RCC 7860 (cell line): ENCODE data around the gene PRR23E.

Experiments
- DNase-seq: peaks from one replicate; pipeline ENCODE4 v3.0.0-alpha.2; 2015; ENCODE audit warnings: low spot score
- FAIRE-seq: peaks from 2 replicates; lab custom pipeline; 2012; peaks lifted over from hg19 to GRCh38; lab: Jason Lieb, UNC

Gene PRR23E

DNA sequence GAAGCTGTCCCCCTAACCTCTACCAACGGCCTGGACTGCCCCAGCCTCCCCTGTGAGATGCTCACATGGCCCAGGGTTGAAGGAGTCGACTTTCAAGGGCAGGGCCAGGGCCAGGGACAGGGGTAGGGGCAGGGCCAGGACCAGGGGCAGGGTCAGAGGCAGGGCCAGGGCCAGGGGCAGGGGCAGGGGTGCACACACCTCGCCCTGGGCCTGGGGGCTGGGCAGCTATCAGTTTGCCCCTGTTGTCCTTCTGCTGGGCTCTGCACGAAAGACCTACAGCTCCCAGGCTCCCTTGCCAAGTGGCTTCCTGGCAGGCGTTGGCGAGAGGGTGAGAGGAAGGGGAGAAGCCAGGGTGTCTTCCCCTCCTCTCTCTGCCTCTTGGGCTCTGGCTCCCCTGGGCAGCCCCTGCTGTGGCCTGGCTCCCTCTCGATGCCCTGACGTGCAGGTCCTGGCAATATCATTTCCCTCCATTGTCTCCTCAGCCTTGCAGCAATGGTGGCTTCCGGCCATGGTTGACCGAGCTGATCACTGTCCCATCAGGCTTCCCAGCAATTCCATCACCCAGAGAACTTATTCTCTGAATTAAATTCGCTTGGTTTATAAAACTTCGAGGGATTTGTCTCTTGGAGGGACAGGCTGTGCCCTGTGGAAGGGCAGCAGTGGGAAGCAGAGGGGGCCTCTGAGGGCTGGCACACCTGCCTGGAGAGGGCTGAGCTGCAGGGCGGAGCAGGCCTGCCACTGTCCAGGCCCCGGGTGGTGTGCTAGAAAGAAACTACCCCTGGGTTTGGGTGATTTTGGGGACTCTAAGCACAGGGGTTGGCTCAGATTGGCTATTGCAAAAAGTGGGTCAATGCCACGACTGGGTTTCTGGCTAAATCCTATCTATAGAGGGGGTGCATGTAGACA lies 13.9 kb downstream of the PRR23E start:
- no peak for FAIRE-seq
- no peak for DNase-seq

GRCh38 chr3:127207727-127208482 lies 15.0 kb downstream of the PRR23E start:
- no peak for DNase-seq
- FAIRE-seq = no peak

DNA sequence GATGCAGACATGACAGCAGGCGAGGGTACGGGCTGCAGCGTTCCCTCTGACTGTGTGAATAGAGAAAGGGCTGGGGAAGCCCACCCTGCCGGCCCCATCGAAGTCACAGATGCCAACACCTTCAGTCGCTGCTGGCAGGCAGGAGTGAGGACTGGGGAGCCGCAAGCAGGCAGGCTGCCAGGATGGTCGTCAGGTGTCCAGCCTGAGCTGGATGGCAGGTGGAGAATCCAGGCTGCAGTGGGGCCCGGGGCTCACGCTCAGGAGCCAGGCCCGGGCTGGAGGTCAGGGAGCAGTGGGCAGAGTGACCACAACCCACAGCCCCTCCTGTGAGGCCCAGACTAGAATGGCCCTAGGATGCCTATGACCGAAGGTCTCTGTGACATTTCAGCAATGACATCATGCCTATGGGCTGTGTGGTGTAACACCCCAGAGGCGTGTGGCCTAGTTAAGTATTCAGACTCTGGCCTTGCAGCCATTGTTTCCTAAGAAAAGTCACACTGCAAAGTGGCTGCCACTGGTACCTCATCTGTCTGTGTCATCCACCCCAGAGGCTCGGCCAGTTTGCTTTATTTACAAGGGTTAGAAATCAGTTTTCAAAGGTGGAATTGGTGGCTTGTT lies 15.7 kb downstream of the PRR23E start:
- no peak for FAIRE-seq

GRCh38 chr3:127209155-127209839 lies 16.4 kb downstream of the PRR23E start:
- DNase-seq = no peak
- no peak for FAIRE-seq

More for the DNA sequence above, 15.7 kb downstream of the PRR23E start:
- no peak for DNase-seq

DNA sequence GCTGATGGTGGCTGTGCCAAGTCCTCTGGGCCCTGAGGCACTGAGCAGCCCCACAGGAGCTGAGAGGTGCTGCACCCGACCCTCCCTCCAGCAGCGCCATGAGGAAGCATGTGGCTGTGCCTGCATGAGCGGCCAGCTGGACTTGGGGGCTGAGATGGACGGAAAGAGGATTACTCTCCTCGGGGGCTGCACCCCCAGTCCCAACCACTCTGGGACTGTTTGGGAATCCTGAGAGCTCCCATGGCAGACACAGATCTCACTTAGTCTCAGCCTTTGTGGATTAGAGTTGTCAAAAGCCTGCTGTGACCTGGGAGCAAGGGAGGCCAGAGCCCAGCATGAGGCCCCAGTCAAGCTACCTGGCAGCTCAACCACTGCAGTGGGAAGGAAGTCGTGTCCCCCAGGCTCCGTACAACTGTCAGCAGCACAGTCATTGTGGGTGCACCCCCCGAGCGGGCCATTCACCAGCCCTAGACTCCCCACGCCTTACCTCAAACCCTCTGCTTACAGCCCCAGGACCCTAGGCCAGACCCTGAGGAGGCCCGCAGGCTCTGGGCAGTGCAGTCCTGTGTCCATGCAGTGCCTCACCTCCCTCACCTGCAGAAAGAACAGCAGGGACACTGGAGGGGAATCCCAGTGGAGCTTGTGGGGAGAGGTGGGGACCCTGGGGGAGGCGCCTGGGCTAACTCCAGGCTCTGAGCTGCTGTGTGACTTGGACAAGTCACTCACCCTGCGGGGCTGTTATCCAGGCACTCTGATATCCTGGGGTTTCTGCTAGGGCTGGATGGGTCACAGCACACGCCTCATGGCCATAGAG lies 17.1 kb downstream of the PRR23E start:
- DNase-seq = no peak
- no peak for FAIRE-seq

DNA sequence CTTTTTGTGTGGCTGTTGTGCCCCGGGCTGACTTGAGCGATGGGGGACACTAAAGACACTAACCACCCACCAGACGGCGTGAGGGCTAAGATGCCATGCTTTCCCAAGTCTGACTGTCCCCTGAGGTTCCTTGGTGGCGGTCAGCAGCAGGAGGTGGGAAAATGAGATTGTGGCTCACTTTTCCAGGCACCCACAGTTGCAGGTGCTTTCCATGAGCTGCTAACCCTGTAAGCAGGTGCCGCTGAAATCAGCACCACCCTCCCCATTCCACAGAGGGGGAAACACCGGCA lies 17.7 kb downstream of the PRR23E start:
- FAIRE-seq (no peak), DNase-seq (no peak)

- FAIRE-seq (no peak), DNase-seq (no peak)
Measured at GRCh38 chr3:127211118-127212060, 18.5 kb downstream of the PRR23E start.

GRCh38 chr3:127212231-127212630 lies 19.3 kb downstream of the PRR23E start:
- DNase-seq (no peak), FAIRE-seq (no peak)

- FAIRE-seq (no peak), DNase-seq (no peak)
Measured at GRCh38 chr3:127212711-127213110, 19.8 kb downstream of the PRR23E start.

DNA sequence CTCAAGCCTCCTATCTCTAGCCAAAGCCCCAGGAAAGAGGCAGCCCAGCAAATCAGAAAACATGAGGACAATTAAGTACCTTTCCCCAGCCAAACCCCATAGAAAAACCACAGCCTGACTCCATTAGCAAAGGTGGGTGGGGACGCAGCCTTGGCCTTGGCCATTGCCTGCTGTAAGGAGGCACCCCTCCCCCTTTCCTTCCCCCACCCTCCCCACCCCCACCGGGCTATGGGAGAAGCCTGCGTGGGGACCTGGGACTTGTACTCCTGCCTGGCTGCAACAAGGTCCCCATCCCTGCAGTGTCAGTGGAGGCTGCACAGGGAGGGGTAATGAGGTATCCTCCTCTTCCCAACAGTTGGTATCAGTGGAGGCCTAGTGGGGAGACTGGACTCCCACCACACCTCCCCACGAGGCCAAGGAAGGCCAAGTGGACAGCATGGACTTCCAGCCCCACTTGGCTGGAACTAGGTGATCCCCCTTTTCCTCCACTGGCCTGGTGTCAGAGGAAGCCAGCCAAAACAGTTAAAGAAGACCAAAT lies 20.5 kb downstream of the PRR23E start:
- no peak for FAIRE-seq
- no peak for DNase-seq

- DNase-seq (no peak), FAIRE-seq (no peak)
Measured at GRCh38 chr3:127214975-127215374, 22.0 kb downstream of the PRR23E start.

- FAIRE-seq (no peak), DNase-seq (no peak)
Measured at GRCh38 chr3:127215714-127216414, 22.9 kb downstream of the PRR23E start.

- FAIRE-seq = no peak
- no peak for DNase-seq
Measured at GRCh38 chr3:127216415-127217261, 23.7 kb downstream of the PRR23E start.

DNA sequence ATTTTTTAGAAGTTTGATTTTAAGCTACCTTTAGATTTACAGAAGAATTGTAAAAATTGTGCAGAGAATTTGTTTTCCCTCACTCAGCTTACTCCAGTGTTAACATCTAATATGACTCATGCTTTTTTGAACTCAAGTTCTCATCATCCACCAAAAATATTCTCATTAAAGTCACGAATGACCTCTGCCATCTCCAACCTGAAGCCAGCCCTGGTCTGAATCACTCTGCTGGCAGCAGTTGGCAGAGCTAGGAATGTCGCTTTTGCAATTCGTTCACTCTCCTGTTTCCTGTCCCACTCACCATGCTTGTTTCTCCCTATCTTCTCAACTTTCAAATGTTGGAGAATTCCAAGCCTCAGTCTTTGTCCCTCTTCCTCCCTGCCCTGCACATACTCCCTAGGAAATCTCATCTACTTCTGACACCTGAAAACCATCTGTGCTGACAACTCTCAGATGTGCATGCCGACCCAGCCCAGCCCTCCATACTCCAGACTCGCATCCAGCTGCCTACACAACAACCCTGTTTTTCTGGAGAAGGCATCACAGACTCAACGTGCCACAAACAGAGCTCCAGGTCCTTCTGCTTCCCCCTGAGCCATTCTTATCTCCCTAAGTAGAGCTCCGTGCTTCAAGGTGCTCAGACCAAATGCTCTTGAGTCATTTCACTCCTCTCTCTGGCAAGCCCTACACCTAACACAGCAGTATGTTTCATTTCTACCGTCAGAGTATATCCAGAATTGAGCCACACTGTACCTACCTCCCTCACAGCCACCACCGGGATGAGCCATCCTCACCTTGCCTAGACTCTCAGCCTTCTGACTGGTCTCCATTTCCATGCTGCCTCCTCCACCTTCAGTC lies 24.9 kb downstream of the PRR23E start:
- DNase-seq (peak; percentile 50), FAIRE-seq (no peak)

DNA sequence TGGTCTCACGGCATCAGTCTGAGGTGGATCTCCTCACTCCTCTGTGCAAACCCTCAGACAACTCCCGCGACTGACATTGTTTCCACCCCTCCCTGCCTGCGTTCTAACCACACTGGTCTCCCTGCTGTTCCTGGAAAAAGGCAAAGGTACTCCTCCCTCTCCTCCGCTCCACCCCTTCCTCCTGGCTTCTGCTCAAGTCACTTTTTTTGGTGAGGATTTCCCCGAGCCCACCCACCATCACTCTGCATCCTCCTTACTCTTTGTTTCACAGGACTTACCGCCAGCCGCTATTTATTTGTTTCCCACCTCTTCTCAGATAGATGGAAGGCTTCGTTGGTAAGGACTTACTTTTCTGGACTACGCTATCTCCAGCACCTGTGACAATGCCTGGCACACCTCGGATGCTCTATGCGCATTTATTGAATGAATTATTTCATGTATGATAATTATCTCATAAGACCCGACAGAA lies 25.6 kb downstream of the PRR23E start:
- FAIRE-seq (no peak), DNase-seq (no peak)

DNA sequence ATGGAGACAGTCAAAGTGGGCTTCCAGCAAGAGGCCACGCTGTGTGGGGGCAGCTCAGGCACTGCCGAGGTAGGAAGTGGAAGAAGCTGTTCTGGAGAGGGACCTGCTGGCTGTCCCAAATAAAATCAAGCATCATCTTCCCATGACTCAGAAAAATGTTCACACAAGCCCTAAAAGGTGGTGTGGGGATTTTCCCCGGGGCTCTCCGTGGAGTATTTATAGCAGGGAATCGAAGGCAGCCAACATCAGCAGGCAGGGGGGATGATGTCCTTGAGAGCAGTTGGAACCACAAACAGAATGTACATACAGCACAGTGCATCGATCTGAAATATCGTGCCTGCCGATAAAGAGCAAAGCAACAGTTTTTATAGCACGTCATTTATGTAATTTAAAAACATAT lies 27.6 kb downstream of the PRR23E start:
- no peak for DNase-seq
- no peak for FAIRE-seq
